ENCODE measurements around the gene MBLAC1.

- TF ChIP-seq POLR2A (IDR thresholded peaks at IDR 0.05; ENCODE audit: low read depth) (no peak), POLR2AphosphoS5 (IDR thresholded peaks at IDR 0.05) (no peak), CTCF (IDR thresholded peaks at IDR 0.05) (no peak)
Measured at GRCh38 chr7:100095289-100095688, 31.5 kb upstream of the MBLAC1 start.
